GM12873 (cell line): ENCODE results near the gene PCDHA13.
"Not testable (repeated sequence)": the region's sequence is repeated elsewhere in the genome, so short reads cannot be mapped to it uniquely, and the experiment has no call there.

Experiments used
- CTCF ChIP-seq: IDR thresholded peaks from 2 replicates; pipeline ENCODE4 v1.5.1; 2012; ENCODE audit warnings: low read depth, mild to moderate bottlenecking, moderate library complexity, low read length, control low read depth; ENCODE audit not compliant: insufficient read depth; ENCODE audit errors: missing control alignments

The PCDHA13 gene

GRCh38 chr5:140848139-140849102, 33.5 kb upstream of the PCDHA13 start, which contains the start of gene PCDHA9:
Gene PCDHA9 (plus strand): TSS chr5:140848382. CDS start chr5:140848496, 114 bp downstream.
- not testable (repeated sequence) for TF ChIP-seq CTCF

- no peak for TF ChIP-seq CTCF
Measured at GRCh38 chr5:140855772-140856674, 25.9 kb upstream of the PCDHA13 start, which contains the start of gene PCDHA10. Gene PCDHA10 (plus strand): TSS chr5:140855897. CDS start chr5:140856049, 152 bp downstream.

- no peak for TF ChIP-seq CTCF
Measured at GRCh38 chr5:140857177-140857986, 24.5 kb upstream of the PCDHA13 start.

GRCh38 chr5:140857987-140858240, 24.0 kb upstream of the PCDHA13 start:
- TF ChIP-seq CTCF = no peak

- no peak for TF ChIP-seq CTCF
Measured at GRCh38 chr5:140862441-140863295, 19.3 kb upstream of the PCDHA13 start.

GRCh38 chr5:140868721-140869554, 13.0 kb upstream of the PCDHA13 start, which contains the start of gene PCDHA11:
Gene PCDHA11 (plus strand): TSS chr5:140868957. CDS start chr5:140869104, 147 bp downstream.
- peak; percentile 4 for TF ChIP-seq CTCF
